ENCODE data around the gene CAPN15. TPM values are rescaled to one million over a fixed set of nuclear protein-coding genes. Genes with fewer than 3 reads are reported as not detected.

The CAPN15 gene
- total and polyA plus RNA-seq, 2 of the 4 experiments (the other 2 are of a cell fraction), result 9.3 to 24.3 TPM

DNA sequence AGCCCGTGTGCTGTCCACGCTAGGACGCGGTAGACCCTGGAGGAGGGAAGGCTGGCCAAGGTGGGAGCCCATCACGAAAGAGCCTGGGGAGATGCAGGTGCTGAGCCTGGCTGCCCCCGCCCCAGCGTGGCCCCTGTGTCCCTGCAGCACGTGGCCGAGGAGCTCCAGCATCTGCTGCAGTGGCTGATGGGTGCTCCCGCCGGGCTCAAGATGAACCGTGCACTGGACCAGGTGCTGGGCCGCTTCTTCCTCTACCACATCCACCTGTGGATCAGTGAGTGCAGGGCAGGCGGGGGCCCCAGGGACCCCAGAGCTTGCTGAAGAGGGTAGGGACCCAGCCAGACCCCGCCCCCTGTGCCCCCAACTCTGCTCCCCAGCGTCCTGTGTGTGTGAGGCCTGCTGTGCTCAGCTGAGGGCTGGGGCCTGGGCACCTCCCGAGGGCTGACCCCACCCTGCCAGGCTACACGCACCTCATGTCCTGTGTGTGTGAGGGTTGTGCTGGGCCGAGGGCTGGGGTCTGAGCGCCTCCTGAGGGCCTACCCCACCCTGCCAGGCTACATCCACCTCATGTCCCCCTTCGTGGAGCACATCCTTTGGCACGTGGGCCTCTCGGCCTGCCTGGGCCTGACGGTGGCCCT lies 50.8 kb downstream of the CAPN15 start:
- POLR2A ChIA-PET (ENCODE audit: unreplicated experiment), result no interaction called here
- H2BK5ac ChIP-seq (ENCODE audit: low read depth, low read length, poor library complexity, severe bottlenecking), result no peak overlapping the region
- no peak overlapping the region for H4K91ac ChIP-seq (ENCODE audit: insufficient read depth, low read depth, low read length)
- H2AK9ac ChIP-seq (replicated peaks; ENCODE audit: low read depth, low read length, poor library complexity), result no peak overlapping the region
- H2BK20ac ChIP-seq (ENCODE audit: low read depth, low read length), result no peak overlapping the region
- no peaks in the 10 kb centered on the region for H3K27me3 ChIP-seq (ENCODE audit: control insufficient read depth, insufficient read depth, low read length)
- ATAC-seq (ENCODE audit: low read depth) (0 out of 2 replicates have a peak, but pooled peaks have one; percentile 3), DNase-seq (no peak)
- H3K9ac ChIP-seq (ENCODE audit: low read depth, low read length), result no peak overlapping the region
- no TSS peak for BruUV-seq (replicated peaks)
- no peaks in the 10 kb centered on the region for H3K9me3 ChIP-seq (ENCODE audit: control insufficient read depth, insufficient read depth, low read length)
- H3K18ac ChIP-seq (ENCODE audit: low read depth, low read length), result no peak overlapping the region
- H3K79me1 ChIP-seq (ENCODE audit: low read depth in 1 of 2, low read length in 2 of 2), result peaks cover 0 to 3% of the 10 kb centered on the region in 2 experiments; a peak in 1 of 4 replicates
- peak overlapping the region; percentile 78 for H2AK5ac ChIP-seq (ENCODE audit: low read depth, low read length)
- dilution Hi-C loops (cut with HindIII; ENCODE audit: low sequenced_read_pairs, unreplicated experiment) (no loop called here), in situ Hi-C loops (cut with MboI; ENCODE audit: low sequenced_read_pairs) (no loop called here), intact Hi-C loops (cut with micrococcal nuclease) (loop anchor here (2.0 kb wide), 1 partner anchor 82 kb away; no protein-coding TSS in a partner anchor)
- no peaks in the 10 kb centered on the region; the same call in 1 of the 2 replicates for H4K20me1 ChIP-seq (ENCODE audit: insufficient read depth, low read length)
- H3K23ac ChIP-seq (ENCODE audit: low read depth, low read length), result no peak overlapping the region
- TF ChIP-seq CTCF (conservative IDR thresholded peaks at IDR 0.05; ENCODE audit: low read depth, low read length), result no peak
- TF ChIP-seq POLR2A (IDR thresholded peaks at IDR 0.05; ENCODE audit: low read depth, low read length), result no peak
- no peak for TF ChIP-seq CEBPB (IDR thresholded peaks at IDR 0.05; ENCODE audit: low read depth, low read length)
- TF ChIP-seq SMC3 (IDR thresholded peaks at IDR 0.05; ENCODE audit: low read depth, low read length), result no peak
- no peak for TF ChIP-seq RAD21 (IDR thresholded peaks at IDR 0.05; ENCODE audit: low read length)
- no peak for TF ChIP-seq BHLHE40 (IDR thresholded peaks at IDR 0.05; ENCODE audit: low read depth, low read length)
- H2AFZ ChIP-seq (replicated peaks; ENCODE audit: low read length, poor library complexity), result peak overlapping the region; percentile 51
- H3K27ac ChIP-seq (ENCODE audit: insufficient read depth, low read length), result no peak overlapping the region
- no peaks in the 10 kb centered on the region for H3K9me1 ChIP-seq (ENCODE audit: insufficient read depth, low read length)
- H3K36me3 ChIP-seq (ENCODE audit: control insufficient read depth, insufficient read depth, low read length), result peaks cover 18% of the 10 kb centered on the region; the same call in 1 of the 2 replicates
- H4K8ac ChIP-seq (ENCODE audit: low read depth in 2 of 2, low read length in 2 of 2), result no peak overlapping the region
- no peak overlapping the region for H4K5ac ChIP-seq (ENCODE audit: low read depth, low read length)
- WGBS, 2 experiments (ENCODE audit: extremely low coverage in 2 of 2, insufficient read length in 1 of 2), result 96% methylated on average over 13 of the region's 24 CpGs; no CpG with 5 or more reads in 1 of the 2 experiments
- H3K4me3 ChIP-seq (ENCODE audit: insufficient read depth, low read depth, low read length), result no peak overlapping the region
- no peak overlapping the region for H3K14ac ChIP-seq (replicated peaks; ENCODE audit: low read depth, low read length)
- no peak overlapping the region for H3K4me2 ChIP-seq (ENCODE audit: low read depth, low read length)
- H3K4ac ChIP-seq (ENCODE audit: low read depth, low read length), result no peak overlapping the region
- H2BK15ac ChIP-seq (ENCODE audit: low read depth, low read length), result no peak overlapping the region
- no peak overlapping the region for H3K56ac ChIP-seq (ENCODE audit: extremely low read depth, insufficient read depth, low read length)
- H2BK120ac ChIP-seq (ENCODE audit: low read depth, low read length), result no peak overlapping the region
- H3K4me1 ChIP-seq (ENCODE audit: control insufficient read depth, insufficient read depth, low read length), result no peaks in the 10 kb centered on the region
- CTCF ChIA-PET, result no interaction called here

All from IMR-90 (cell line).